ENCODE data around the gene CCR9. TPM values are rescaled to one million over a fixed set of nuclear protein-coding genes. Genes with fewer than 3 reads are reported as not detected.

The CCR9 gene
- total RNA-seq, 3 donors from 2014 or later: not detected

GRCh38 chr3:45865563-45865962 is 20.8 kb upstream of the CCR9 start:
- no peaks in the 10 kb centered on the region for H3K4me1 ChIP-seq
- intact Hi-C loops (cut with DNase I; ENCODE audit: low total_unique reads): no loop called here
- H3K27ac ChIP-seq: no peak overlapping the region

DNA sequence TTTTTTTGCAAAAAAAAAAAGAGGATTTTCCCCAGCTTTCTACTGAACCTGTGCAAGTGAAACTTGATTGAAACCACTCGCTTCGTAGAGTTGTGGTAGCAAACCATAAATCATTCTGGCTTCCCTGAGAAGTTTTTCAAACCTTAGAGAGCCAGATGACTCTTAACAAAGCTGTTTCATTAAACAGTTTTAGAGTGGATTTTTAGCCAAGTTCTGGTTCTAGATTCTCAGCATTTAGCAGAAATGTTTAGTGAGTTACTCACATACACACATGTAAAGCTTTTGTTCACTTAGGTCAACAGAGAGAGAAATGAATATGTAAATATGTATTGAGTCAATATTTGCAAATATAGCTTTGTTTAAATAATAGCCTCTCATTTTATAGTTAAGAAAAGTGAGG is 18.1 kb upstream of the CCR9 start:
- H3K4me3 ChIP-seq: no peak overlapping the region
- TF ChIP-seq, protein P1, sequence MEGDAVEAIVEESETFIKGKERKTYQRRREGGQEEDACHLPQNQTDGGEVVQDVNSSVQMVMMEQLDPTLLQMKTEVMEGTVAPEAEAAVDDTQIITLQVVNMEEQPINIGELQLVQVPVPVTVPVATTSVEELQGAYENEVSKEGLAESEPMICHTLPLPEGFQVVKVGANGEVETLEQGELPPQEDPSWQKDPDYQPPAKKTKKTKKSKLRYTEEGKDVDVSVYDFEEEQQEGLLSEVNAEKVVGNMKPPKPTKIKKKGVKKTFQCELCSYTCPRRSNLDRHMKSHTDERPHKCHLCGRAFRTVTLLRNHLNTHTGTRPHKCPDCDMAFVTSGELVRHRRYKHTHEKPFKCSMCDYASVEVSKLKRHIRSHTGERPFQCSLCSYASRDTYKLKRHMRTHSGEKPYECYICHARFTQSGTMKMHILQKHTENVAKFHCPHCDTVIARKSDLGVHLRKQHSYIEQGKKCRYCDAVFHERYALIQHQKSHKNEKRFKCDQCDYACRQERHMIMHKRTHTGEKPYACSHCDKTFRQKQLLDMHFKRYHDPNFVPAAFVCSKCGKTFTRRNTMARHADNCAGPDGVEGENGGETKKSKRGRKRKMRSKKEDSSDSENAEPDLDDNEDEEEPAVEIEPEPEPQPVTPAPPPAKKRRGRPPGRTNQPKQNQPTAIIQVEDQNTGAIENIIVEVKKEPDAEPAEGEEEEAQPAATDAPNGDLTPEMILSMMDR (IDR thresholded peaks at IDR 0.05): no peak
- TF ChIP-seq POLR2AphosphoS5 (IDR thresholded peaks at IDR 0.05): no peak
- TF ChIP-seq POLR2A (IDR thresholded peaks at IDR 0.05): no peak
- peaks cover 0 to 5% of the 10 kb centered on the region in 2 donors for H3K9me3 ChIP-seq
- intact Hi-C loops (cut with DNase I; ENCODE audit: low total_unique reads): no loop called here
- no peaks in the 10 kb centered on the region for H3K27me3 ChIP-seq
- no peak for DNase-seq (ENCODE audit: low spot score in 2 of 2)
- no peak overlapping the region for H3K27ac ChIP-seq
- no peaks in the 10 kb centered on the region for H3K4me1 ChIP-seq
- H3K36me3 ChIP-seq: no peaks in the 10 kb centered on the region

More at GRCh38 chr3:45865563-45865962, 20.8 kb upstream of the CCR9 start:
- no peak for DNase-seq (ENCODE audit: low spot score in 2 of 2)
- peaks cover 0 to 5% of the 10 kb centered on the region in 2 donors for H3K9me3 ChIP-seq
- no peak overlapping the region for H3K4me3 ChIP-seq
- H3K27me3 ChIP-seq: no peaks in the 10 kb centered on the region
- H3K36me3 ChIP-seq: no peaks in the 10 kb centered on the region
- TF ChIP-seq POLR2A (IDR thresholded peaks at IDR 0.05) (no peak), POLR2AphosphoS5 (IDR thresholded peaks at IDR 0.05) (no peak)
- TF ChIP-seq, protein P1 (IDR thresholded peaks at IDR 0.05): no peak

- no peak for TF ChIP-seq POLR2A (IDR thresholded peaks at IDR 0.05)
- no peak for TF ChIP-seq POLR2AphosphoS5 (IDR thresholded peaks at IDR 0.05)
- TF ChIP-seq, protein P1 (IDR thresholded peaks at IDR 0.05): no peak
- no peaks in the 10 kb centered on the region for H3K36me3 ChIP-seq
- no peak for DNase-seq (ENCODE audit: low spot score in 2 of 2)
- peaks cover 0 to 2% of the 10 kb centered on the region in 2 donors for H3K9me3 ChIP-seq
- no peak overlapping the region for H3K27ac ChIP-seq
- no peak overlapping the region for H3K4me3 ChIP-seq
- intact Hi-C loops (cut with DNase I; ENCODE audit: low total_unique reads): no loop called here
- H3K27me3 ChIP-seq: no peaks in the 10 kb centered on the region
- H3K4me1 ChIP-seq: no peaks in the 10 kb centered on the region
Measured at GRCh38 chr3:45868650-45869049, 17.7 kb upstream of the CCR9 start.

DNA sequence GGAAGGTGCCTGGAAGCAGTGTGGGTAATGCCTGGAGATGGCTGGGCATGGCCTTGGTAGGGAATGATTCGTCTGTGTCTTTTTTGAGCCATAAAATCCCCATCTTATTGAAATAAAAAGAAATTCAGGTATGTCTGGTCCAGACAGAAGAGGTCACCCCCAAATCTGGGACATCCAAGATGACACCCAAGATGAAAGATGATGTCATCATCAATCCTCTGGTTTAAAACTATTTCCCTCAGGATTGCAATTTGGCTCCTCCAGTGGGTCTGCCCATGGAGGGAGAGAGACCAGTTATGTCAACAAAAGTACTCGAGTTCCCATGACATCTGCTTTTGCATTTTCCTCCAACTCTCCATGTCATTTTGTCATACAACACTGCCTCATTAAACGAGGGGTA is 16.7 kb upstream of the CCR9 start:
- Histone ChIP-seq H3K27me3 (no peaks in the 10 kb centered on the region), H3K4me3 (no peak overlapping the region), H3K9me3 (no peaks in the 10 kb centered on the region), H3K36me3 (no peaks in the 10 kb centered on the region), H3K27ac (no peak overlapping the region), H3K4me1 (no peaks in the 10 kb centered on the region)
- intact Hi-C loops (cut with DNase I; ENCODE audit: low total_unique reads): no loop called here
- TF ChIP-seq POLR2A (IDR thresholded peaks at IDR 0.05) (no peak), POLR2AphosphoS5 (IDR thresholded peaks at IDR 0.05) (no peak)
- DNase-seq (ENCODE audit: low spot score in 2 of 2): no peak

- Histone ChIP-seq H3K27ac (no peak overlapping the region), H3K4me1 (no peaks in the 10 kb centered on the region), H3K27me3 (no peaks in the 10 kb centered on the region), H3K9me3 (no peaks in the 10 kb centered on the region), H3K36me3 (no peaks in the 10 kb centered on the region), H3K4me3 (no peak overlapping the region)
- DNase-seq (ENCODE audit: low spot score in 2 of 2): no peak
- TF ChIP-seq, protein P1 (IDR thresholded peaks at IDR 0.05): no peak
- intact Hi-C loops (cut with DNase I; ENCODE audit: low total_unique reads): no loop called here
Measured at GRCh38 chr3:45870099-45870498, 16.2 kb upstream of the CCR9 start.

- Histone ChIP-seq H3K36me3 (no peaks in the 10 kb centered on the region), H3K4me3 (no peak overlapping the region), H3K27me3 (no peaks in the 10 kb centered on the region), H3K4me1 (no peaks in the 10 kb centered on the region), H3K9me3 (no peaks in the 10 kb centered on the region), H3K27ac (no peak overlapping the region)
- DNase-seq (ENCODE audit: low spot score in 2 of 2): no peak
- intact Hi-C loops (cut with DNase I; ENCODE audit: low total_unique reads): no loop called here
- TF ChIP-seq POLR2AphosphoS5 (IDR thresholded peaks at IDR 0.05) (no peak), POLR2A (IDR thresholded peaks at IDR 0.05) (no peak)
- TF ChIP-seq, protein P1 (IDR thresholded peaks at IDR 0.05): no peak
Measured at GRCh38 chr3:45871780-45872179, 14.6 kb upstream of the CCR9 start.

Data from breast epithelium (tissue), 4 donors.